ENCODE measurements around the gene PDSS2. TPM values are rescaled to one million over a fixed set of nuclear protein-coding genes. Genes with fewer than 3 reads are reported as not detected.
"Not testable (repeated sequence)": the region's sequence is repeated elsewhere in the genome, so short reads cannot be mapped to it uniquely, and the experiment has no call there.

PDSS2 gene
- total RNA-seq, 1 donor from 2014 or later = 18.7 TPM

DNA sequence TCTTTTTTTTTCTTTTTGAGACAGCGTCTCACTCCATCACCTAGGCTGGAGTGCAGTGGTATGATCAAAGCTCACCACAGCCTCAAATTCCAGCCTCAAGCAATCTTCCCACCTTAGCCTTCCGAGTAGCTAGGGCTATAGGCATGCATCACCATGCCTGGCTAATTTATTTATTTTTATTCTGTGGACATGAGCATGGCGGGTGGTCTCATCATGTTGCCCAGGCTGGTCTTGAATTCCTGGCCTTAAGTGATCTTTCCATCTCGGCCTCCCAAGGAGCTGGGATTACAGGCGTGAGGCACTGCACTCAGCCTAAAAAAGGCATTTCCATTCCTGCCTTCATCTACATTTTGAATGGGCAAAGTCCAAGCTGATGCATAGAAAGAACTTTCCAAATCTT is 287.9 kb downstream of the PDSS2 start:
- Histone ChIP-seq H3K4me3 (no peak overlapping the region), H3K27ac (no peak overlapping the region), H3K36me3 (no peaks in the 10 kb centered on the region), H3K4me1 (no peaks in the 10 kb centered on the region), H3K27me3 (no peaks in the 10 kb centered on the region), H3K9me3 (no peaks in the 10 kb centered on the region)
- intact Hi-C loops (cut with DNase I) = no loop called here
- no peak for DNase-seq (ENCODE audit: extremely low spot score in 2 of 2)
- TF ChIP-seq POLR2AphosphoS5 (IDR thresholded peaks at IDR 0.05; ENCODE audit: insufficient read depth in 1 of 2, low read depth in 1 of 2) = no peak
- no peak for TF ChIP-seq POLR2A (IDR thresholded peaks at IDR 0.05)
- TF ChIP-seq, protein P1, sequence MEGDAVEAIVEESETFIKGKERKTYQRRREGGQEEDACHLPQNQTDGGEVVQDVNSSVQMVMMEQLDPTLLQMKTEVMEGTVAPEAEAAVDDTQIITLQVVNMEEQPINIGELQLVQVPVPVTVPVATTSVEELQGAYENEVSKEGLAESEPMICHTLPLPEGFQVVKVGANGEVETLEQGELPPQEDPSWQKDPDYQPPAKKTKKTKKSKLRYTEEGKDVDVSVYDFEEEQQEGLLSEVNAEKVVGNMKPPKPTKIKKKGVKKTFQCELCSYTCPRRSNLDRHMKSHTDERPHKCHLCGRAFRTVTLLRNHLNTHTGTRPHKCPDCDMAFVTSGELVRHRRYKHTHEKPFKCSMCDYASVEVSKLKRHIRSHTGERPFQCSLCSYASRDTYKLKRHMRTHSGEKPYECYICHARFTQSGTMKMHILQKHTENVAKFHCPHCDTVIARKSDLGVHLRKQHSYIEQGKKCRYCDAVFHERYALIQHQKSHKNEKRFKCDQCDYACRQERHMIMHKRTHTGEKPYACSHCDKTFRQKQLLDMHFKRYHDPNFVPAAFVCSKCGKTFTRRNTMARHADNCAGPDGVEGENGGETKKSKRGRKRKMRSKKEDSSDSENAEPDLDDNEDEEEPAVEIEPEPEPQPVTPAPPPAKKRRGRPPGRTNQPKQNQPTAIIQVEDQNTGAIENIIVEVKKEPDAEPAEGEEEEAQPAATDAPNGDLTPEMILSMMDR (IDR thresholded peaks at IDR 0.05) = no peak

DNA sequence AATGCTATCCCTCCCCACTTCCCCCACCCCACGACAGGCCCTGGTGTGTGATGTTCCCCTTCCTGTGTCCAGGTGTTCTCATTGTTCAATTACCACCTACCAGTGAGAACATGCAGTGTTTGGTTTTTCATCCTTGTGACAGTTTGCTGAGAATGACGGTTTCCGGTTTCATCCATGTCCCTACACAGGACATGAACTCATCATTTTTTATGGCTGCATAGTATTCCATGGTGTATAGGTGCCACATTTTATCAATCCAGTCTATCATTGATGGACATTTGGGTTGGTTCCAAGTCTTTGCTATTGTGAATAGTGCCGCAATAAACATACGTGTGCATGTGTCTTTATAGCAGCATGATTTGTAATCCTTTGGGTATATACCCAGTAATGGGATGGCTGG is 295.1 kb downstream of the PDSS2 start:
- H3K36me3 ChIP-seq; H3K4me1 ChIP-seq; H3K27me3 ChIP-seq; DNase-seq (ENCODE audit: extremely low spot score in 2 of 2); intact Hi-C loops (cut with DNase I); H3K4me3 ChIP-seq; H3K27ac ChIP-seq; H3K9me3 ChIP-seq: not testable (repeated sequence)

DNA sequence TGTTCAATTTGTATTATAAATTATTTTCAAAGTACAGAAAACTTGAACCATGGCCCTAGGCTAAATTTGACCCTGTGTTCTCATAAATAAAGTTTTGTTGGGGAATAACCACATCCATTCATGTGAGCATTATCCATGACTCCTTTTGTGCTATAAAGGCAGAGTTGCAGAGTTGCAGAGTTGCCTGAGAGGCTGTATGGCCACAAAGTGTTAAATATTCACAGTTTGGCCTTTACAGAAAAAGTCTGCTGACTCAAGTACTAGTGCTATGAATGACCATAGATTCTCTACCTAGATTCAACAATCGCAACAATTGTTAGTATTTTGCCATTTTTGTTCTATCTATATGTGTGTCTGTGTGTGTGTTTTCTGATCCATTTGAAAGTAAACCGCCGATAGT is 297.8 kb downstream of the PDSS2 start:
- no peak for DNase-seq (ENCODE audit: extremely low spot score in 2 of 2)

DNA sequence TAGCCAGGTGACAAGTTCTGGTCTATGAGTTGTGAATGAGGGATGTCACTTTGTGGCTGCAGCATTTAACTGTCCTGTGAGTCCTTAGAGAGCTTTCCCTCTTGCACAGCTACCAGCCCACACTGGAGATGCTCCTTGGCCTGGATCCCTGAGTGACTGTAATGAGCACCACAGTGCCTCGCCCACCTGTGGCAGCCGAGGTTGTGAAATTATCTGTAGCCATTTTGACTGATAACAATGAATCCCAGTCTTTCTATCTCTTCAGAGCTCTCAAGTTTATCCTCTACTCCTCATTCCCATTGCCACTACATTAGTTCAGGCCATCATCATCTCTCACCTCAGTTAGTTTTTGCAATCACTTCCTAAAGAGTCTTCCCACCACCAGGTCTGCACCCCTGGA is 302.7 kb downstream of the PDSS2 start:
- Histone ChIP-seq H3K9me3 (no peaks in the 10 kb centered on the region), H3K27me3 (no peaks in the 10 kb centered on the region), H3K36me3 (no peaks in the 10 kb centered on the region), H3K27ac (no peak overlapping the region), H3K4me3 (no peak overlapping the region), H3K4me1 (no peaks in the 10 kb centered on the region)
- intact Hi-C loops (cut with DNase I) = no loop called here
- no peak for DNase-seq (ENCODE audit: extremely low spot score in 2 of 2)
- no peak for TF ChIP-seq POLR2A (IDR thresholded peaks at IDR 0.05)
- TF ChIP-seq, protein P1 (IDR thresholded peaks at IDR 0.05) = no peak
- TF ChIP-seq POLR2AphosphoS5 (IDR thresholded peaks at IDR 0.05; ENCODE audit: insufficient read depth in 1 of 2, low read depth in 1 of 2) = no peak

More for the DNA sequence above, 297.8 kb downstream of the PDSS2 start:
- Histone ChIP-seq H3K9me3 (no peaks in the 10 kb centered on the region), H3K4me3 (no peak overlapping the region), H3K27ac (no peak overlapping the region), H3K27me3 (no peaks in the 10 kb centered on the region), H3K4me1 (no peaks in the 10 kb centered on the region), H3K36me3 (no peaks in the 10 kb centered on the region)
- intact Hi-C loops (cut with DNase I) = no loop called here
- TF ChIP-seq POLR2A (IDR thresholded peaks at IDR 0.05) = no peak
- no peak for TF ChIP-seq POLR2AphosphoS5 (IDR thresholded peaks at IDR 0.05; ENCODE audit: insufficient read depth in 1 of 2, low read depth in 1 of 2)
- TF ChIP-seq, protein P1 (IDR thresholded peaks at IDR 0.05) = no peak

DNA sequence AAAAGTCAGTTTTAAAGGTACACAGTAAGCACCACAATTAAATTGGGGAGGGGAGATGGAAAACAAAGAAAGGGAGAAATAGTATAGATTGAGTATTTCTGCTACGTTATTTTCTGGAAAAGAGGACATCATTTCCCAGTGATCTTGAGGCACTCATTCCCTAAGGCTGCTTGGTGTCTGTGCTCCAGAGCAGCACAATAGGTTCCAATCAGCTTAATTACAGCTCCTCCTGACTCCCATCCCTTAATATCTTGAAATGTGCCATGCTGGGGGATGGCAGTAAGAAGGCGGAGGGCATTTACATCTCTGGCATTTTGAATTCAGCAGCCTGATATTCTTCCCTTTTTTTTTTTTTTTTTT is 304.6 kb downstream of the PDSS2 start:
- Histone ChIP-seq H3K4me3 (no peak overlapping the region), H3K36me3 (no peaks in the 10 kb centered on the region), H3K27ac (no peak overlapping the region), H3K27me3 (no peaks in the 10 kb centered on the region), H3K4me1 (no peaks in the 10 kb centered on the region), H3K9me3 (no peaks in the 10 kb centered on the region)
- intact Hi-C loops (cut with DNase I) = no loop called here
- TF ChIP-seq POLR2A (IDR thresholded peaks at IDR 0.05) (no peak), POLR2AphosphoS5 (IDR thresholded peaks at IDR 0.05; ENCODE audit: insufficient read depth in 1 of 2, low read depth in 1 of 2) (no peak)
- TF ChIP-seq, protein P1 (IDR thresholded peaks at IDR 0.05) = no peak
- DNase-seq (ENCODE audit: extremely low spot score in 2 of 2) = no peak
